ENCODE measurements around the gene MPP4.

MPP4 gene

DNA sequence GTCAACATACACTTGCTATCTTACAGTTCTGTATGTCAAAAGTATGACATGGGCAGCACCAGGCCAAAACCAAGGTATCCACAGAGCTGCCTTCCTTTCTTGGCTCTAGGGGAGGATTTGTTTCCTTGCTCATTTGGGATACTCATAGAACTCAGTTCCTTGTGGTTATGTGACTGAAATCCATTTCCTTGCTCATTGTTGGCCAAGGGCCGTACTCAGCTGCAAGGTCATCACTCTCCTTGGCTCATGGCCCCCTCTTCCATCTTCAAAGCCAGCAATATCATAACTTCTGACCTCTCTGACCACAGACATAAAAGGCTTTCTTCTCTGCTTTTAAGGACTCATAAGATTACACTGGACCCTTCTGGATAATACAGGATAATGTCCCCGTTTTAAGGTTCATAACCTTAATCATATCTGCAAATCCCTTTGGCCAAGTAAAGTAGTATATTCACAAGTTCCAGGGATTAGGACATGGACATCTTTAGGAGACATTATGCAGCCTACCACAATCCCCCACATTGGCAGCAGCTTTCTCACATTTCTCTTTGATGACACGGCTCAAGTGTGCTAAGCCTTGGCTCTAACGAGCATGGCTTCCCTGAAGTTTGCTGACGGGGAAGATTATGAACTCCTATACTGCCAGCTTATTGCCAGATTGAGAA is 76.0 kb downstream of the MPP4 start:
- DNase-seq = no peak

DNA sequence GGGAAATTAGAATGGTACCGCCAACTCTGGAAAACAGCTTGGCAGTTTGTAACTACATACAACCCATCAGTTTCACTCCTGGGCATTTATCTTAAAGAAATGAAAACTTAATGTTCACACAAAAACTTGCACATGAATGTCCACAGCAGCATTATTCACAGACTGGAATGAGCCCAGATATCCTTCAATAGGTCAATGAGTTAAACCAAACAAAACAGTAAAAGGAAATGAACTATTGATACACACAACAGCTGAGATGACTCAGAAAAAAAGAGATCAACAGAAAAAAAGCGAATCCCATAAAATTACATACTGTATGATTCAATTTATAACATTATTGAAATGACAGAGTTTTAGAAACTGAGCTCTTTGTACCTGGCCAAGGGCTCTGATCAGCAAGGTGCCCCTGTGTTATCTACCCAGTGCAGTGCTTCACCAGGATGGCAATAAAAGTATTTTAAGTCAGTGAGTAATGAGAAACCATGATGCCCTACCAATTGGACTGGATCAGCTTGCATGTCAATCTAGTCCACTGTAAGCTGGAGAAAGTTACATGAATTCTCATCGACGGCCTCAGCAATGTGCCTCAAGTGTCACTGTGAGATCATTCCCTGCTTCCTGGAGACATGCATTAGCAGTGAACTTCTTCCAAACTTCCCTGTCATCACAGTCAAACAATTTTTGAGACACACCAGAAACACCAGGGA is 77.0 kb downstream of the MPP4 start:
- DNase-seq = no peak

GRCh38 chr2:201618744-201619662 is 79.4 kb downstream of the MPP4 start:
- no peak for DNase-seq

DNA sequence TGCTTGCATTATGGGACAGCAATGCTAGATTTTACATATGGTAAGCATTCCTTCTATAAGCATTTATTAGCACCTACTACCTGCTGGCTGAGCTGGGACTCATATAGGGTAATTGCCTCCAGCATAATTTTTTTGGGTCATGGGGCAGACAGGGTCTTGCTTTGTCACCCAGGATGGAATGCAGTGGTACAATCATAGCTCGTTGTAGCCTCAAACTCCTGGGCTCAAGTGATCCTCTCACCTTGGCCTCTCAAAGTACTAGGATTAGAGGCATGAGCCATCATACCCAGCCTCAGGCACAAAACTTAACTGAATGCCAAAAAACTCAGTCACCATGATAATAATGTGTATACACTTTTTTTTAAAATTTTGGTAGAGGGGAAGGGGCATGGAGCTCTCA is 90.4 kb downstream of the MPP4 start:
- DNase-seq = no peak

DNA sequence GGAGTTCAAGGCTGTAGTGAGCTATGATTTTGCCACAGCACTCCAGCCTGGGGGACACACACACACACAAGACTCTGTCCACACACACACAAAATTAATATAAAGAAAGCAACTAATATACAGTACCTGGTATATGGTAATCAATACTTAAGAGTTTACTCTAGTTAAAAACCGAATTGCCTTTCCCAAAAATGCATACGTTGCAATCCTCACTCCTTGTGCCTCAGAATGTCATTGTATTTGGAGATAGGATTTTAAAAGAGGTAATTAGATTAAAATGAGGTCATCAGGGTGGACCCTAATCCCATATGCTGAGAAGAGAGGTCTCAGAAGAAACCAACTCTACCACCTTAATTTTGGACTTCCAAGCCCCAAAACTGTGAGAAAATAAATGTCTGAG is 90.9 kb downstream of the MPP4 start:
- DNase-seq = no peak

DNA sequence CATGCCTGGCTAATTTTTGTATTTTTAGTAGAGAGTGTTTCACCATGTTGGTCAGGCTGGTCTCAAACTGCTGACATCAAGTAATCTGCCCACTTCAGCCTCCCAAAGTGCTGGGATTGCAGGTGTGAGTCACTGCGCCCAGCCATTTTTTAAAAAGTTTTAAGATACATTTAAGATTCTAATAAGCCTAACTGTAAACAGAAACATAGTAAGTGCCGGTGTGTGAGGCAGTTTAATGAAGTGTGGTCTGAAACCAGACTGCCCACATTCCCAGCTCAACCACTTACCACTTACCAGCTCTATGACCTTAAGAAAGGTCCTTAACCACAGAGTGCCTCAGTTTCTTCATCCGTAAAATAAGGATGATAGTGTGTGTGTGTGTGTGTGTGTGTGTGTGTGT is 97.5 kb downstream of the MPP4 start:
- no peak for DNase-seq

GRCh38 chr2:201597397-201597796 is 101.0 kb downstream of the MPP4 start:
- no peak for DNase-seq
